ENCODE results near the gene MIOS.

Gene MIOS

GRCh38 chr7:7539152-7539551 is 27.5 kb upstream of the MIOS start:
- no peak for TF ChIP-seq CTCF (conservative IDR thresholded peaks at IDR 0.05)
- no peak for TF ChIP-seq ZFX (IDR thresholded peaks at IDR 0.05)
- H3K27ac ChIP-seq: no peak overlapping the region

- H3K27ac ChIP-seq: no peak overlapping the region
These were observed 27.0 kb upstream of the MIOS start for GRCh38 chr7:7539711-7540110.

GRCh38 chr7:7542251-7542835 is 24.3 kb upstream of the MIOS start:
- H3K27ac ChIP-seq: no peak overlapping the region
- TF ChIP-seq CTCF (conservative IDR thresholded peaks at IDR 0.05) (no peak), ZFX (IDR thresholded peaks at IDR 0.05) (no peak)

More at GRCh38 chr7:7539711-7540110, 27.0 kb upstream of the MIOS start:
- TF ChIP-seq CTCF (conservative IDR thresholded peaks at IDR 0.05) (no peak), ZFX (IDR thresholded peaks at IDR 0.05) (no peak)

- no peak overlapping the region for H3K27ac ChIP-seq
- TF ChIP-seq ZFX (IDR thresholded peaks at IDR 0.05) (no peak), CTCF (conservative IDR thresholded peaks at IDR 0.05) (no peak)
These were observed 18.3 kb upstream of the MIOS start for GRCh38 chr7:7548407-7548806.

GRCh38 chr7:7550663-7551062 is 16.0 kb upstream of the MIOS start:
- TF ChIP-seq CTCF (conservative IDR thresholded peaks at IDR 0.05) (no peak), ZFX (IDR thresholded peaks at IDR 0.05) (no peak)

GRCh38 chr7:7552199-7552598 is 14.5 kb upstream of the MIOS start:
- TF ChIP-seq ZFX (IDR thresholded peaks at IDR 0.05) (no peak), CTCF (conservative IDR thresholded peaks at IDR 0.05) (no peak)
- no peak overlapping the region for H3K27ac ChIP-seq

More at GRCh38 chr7:7550663-7551062, 16.0 kb upstream of the MIOS start:
- H3K27ac ChIP-seq: no peak overlapping the region

GRCh38 chr7:7553386-7553785 is 13.3 kb upstream of the MIOS start:
- no peak overlapping the region for H3K27ac ChIP-seq
- no peak for TF ChIP-seq CTCF (conservative IDR thresholded peaks at IDR 0.05)
- TF ChIP-seq ZFX (IDR thresholded peaks at IDR 0.05): no peak

All from C4-2B (cell line).